NCI-H2081 treated with DMSO at 0.1 percent for 48 hours (cell line): Measurements from ENCODE around the gene IGLON5.

Experiments
- DNase-seq: peaks from one replicate; lab custom pipeline; 2025; lab: John Stamatoyannopoulos, UW

IGLON5 gene

DNA sequence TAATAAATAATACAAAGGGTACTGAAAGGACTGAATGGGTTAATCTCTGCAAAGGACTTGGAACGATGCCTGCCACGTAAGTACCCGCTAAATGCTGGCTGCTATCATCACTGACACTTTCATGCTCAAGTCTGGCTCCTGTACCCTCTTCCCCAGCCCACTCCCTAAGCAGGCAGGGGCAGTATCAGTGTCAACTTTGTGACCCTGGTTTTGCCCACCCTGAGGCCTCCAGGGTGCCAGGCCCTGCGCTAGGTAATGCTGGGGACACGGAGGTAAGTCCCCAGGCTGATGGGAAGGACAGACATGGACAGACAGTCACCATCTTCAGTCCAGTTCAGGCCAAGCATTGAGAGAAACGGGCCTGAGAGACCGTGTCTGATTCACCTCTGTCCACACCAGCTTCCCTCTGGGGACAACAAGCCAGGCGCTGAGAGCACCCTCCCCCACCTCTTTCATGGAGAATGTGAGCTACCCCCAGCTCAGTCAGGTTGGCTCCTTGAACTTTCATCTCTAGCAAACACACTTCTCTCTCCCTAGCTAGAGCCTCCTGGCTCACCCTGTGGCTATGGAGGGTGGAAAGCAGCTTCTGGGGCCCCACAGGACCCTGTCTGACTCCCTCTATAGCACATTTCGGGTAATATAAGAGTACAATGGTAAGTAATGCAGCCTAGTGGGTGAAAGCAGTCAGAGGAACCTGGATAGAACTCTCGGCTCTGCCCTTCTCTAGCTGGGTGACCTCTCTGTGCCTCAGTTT, 53.9 kb downstream of the IGLON5 start:
- no peak for DNase-seq

DNA sequence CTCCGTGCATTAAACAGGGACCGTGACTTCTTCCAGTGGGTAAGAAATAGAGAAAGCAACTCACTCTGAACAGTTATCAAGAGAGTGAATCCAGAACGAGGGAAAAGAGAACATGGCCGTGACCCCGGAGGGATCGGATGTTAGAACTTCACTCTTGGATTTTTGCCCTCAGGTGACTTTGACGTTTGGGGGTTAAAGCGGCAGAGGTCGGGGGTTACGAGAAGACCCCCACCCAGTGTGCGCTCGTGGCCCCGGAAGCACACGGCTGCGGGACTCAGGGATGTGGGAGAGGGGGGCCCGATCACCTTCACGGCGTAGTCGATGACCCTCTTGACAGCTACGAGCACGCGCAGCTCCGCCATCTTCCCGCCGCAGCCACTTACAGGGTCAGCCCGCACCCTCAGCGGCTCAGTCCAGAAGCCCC, 54.5 kb downstream of the IGLON5 start, which contains the start of gene ETFB:
ETFB (minus strand) TSS at position 424 of the 424 bp plus-strand sequence; CDS start at position 362, 62 bp downstream.
- DNase-seq = no peak

DNA sequence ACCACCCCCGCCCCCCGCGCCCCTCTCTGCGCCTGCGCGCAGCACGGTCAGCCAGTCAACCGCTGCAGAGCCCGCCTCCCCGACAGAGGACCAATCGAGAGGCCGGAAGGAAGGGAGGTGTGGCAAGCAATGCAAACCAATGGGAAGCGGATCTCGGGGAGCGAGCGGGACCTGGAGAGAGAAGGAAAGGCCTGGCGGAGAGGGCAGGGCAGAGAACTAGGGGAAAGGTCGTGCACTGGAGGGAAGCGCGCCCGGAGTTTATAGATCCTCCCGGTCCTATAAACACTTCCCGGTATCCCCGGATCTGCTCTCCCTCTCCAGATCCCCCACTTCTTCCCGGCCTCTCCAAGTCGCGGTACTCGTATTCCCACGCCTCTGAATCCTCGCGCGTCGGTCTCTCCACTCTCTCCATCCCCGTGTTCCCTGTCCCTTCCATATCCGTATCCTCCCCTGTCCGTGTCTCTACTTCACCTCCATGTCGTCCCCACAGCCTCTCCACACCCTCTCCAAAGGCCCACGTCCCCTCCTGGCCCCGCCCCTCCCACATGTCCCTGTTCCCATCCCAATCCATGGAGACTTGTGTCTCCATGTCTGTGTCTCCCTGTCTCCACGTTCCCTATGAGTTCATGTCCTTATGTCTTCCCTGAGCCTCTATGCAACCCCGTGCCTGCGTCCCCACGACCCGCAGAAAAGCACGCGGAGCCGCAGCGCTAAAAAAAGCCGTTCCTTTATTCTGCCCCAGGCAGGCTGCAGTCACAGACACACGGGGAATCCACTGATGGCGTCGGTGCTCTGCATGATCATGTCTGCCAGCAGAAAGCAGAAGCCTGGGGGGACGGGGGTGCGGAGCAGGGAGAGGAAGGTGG, 55.2 kb downstream of the IGLON5 start:
- DNase-seq = no peak

DNA sequence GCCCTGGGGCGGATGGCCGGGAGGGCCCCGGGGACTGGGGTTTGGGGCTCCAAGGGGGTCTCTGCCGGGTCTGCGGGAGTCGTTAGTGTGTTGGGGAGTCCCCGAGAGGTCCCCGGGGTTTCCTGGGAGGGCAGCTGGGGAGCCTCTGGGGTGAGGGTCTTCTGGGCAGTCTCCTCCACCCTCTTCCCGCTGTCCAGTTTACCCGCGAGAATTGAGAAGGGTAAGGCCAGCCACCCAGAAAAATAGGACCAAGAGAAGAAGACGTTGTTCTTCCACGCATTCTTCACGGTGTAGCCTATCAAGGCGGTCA, 55.8 kb downstream of the IGLON5 start:
- no peak for DNase-seq

DNA sequence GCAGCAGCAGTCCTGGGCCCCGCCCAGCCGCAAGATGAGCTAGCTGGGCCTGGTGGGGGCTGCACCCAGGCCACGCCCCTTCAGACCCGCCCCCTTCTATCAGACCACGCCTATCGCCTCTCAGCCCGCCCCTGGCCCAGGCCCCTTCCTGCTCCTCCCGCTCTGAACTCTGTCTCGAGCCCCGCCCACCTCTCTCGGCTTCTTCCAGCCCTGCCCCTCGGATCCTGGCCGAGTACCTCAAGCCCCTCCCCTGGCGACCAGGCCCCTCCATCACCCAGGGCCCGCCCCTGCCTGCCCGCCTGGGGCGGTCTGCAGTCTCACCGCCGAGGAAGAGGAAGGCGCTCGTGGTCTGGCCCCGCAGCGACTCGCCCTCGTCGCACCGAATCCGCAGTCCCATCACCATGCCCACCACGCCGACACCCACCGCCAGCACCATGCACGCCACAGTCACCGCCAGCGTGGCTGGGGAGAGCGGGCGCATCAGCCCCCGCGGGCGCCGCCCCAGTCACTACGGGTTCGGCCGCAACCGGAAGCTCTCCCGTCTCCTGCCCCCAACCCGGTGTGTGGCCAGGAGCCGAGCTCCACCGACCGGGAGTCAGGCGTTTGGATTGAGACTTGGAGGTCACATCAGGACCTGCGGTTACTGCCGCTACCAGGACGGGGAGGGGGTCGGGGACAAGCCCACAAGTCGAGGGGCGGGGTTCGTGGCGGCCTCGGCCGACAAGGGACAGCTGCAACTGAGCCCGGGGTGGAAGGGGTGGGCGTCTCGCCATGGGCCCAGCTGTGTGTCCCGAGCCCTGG, 56.3 kb downstream of the IGLON5 start:
- no peak for DNase-seq

DNA sequence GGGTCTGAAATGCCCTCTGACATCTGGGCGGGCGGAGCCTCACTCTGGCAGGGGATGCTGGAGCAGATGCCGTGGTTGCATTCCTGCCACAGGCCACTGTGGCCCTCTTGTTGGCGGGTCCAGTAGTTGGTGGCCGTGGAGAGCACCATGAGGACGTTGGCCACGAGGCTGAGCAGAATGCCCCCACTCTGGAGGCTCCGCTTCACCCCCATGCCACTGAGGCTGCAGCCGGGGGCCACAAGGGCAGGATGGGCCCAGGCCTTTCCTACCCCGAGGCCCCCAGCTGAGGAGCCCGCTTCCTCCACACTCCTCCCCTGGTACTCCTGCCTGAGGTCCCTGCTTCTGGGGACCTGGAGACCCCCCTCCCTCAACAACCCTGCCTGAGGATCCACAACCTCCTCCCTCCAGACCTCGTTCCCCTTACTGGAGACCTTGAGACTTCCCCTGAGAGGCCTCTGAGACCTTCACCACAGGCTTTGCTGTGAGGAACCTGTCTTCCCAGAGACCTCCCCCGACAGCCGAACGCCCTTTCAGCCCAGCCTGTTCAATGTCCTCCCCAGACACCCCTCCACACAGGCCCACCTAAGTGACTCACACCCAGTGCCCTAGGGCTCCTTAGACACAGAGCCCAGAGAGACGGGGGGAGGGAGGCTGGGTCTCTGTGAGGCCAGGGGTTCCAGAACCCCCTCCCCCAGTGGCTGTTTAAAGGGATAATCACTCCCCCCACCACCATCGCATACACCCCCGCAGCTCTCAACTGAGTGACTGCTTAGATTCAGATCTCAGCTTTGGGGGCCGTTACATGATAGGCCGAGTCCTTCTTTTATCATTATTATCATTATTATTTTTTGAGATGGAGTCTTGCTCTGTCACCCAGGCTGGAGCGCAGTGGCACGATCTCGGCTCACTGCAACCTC, 57.2 kb downstream of the IGLON5 start, which contains the start of gene CLDND2:
CLDND2 (minus strand) TSS at position 638 of the 917 bp plus-strand sequence; CDS start at position 212, 426 bp downstream.
- DNase-seq = no peak

DNA sequence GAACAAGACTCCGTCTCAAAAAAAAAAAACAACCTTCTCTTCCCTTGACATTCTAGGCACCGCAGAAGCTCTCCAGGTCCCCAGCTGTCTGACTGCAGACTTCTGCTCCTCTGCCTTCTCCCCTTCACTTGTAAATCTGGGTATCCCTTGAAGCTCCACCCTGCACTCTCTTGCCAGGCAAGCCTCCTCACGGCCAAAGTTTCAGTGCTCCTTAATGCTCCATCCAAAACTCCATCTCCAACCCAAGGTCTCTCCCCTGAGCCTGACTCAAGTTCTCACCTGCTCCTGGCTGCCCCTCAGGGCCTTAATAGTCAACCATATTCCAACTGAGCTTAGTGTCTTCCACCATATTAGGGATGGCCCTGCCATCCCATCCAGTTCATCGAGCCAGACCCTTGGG, 58.8 kb downstream of the IGLON5 start:
- DNase-seq = no peak

DNA sequence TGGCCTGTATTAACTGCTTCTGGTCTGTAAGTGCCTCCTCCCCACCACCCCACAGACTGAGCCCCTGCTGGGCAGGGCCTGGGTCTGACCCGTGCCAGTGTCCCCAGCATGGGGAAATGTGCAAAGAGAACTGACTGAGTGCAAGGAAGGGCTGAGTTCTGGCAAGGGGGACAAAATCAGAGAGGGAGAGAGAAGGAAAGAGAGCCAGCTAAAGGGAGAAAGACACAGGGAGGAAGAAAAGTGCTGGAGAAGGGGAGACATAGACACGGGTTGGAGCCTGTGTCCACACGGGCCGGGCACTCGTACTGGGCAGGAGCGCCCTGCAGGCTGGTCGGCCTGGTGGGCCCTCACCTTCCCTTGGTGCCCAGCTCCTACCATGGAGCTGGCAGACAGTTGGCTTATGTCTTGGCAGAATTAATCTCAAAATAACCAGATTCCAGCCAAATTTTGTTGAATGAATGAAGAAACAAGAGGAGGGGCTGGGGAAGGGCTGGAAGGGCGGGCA, 59.8 kb downstream of the IGLON5 start:
- DNase-seq = no peak

DNA sequence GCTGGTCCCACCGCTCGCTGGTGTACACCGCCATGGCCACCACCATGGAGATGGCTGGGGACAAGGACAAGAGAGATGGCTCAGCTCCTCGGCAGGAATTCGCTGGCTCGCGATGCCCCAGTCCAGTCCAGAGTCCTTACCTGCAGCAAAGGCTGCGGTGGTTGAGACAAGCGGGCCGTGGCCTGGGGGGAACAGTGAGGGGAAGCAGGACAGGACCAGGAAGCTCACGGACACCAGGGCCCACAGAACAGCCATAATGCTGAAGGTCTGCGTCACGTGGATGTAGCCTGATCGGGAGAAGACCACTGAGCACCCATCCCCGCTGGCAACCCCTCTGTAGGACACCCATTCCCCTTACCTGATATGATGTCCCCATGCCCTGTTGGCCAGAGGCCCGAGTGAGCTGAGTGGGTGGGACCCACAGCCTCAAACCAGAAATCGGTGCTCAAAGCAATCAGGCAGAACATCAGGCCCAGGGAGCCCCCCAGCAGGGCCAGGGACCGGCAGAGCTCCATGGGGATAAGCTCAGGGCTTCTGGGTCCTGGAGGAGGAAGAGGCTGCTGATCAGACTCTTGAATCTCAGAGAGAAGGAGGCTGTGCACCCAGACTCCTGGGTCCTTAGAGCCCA, 60.7 kb downstream of the IGLON5 start:
- DNase-seq = no peak

DNA sequence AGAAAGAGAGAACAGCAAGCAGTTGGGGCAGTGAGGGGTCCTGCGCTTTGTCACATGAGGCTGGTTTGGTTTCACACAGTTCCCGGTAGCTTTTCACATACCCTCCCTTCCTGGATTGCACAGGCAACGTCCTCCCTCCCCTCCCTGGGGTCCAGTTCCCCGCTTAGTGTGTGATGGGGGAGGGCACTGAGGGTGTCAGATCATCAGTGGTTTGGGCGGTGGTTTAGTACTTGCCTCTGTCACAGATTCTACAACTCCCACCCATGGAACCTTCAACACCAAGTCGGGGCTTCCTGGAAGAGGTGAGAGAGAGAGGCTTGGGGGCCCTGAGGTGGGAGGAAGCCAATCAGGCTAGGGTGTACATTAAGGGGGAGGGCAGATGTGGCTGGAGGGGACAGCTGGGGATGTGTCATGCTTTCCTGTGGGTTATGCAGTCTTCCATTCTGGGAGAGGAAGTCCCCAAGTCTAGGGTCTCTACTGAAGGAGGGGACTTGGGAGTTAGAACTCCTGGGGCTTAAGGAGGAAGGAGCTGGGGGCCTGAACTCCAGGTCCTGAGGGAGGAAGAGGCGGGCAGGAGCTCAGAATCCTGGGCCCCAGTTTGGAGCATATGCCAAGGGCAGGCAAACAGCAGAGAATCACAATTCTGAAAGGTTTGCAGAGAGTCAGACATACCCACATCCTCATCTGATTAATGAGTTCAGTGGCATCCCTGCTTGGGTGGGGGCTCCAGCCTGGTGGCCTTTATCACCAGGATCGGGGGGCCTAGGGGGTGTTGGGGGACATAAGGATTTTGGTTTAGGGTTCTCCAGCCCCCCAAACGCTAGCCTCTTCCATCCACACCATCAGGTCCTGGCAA, 61.4 kb downstream of the IGLON5 start, which contains the start of gene NKG7:
NKG7 (minus strand) TSS at position 6 of the 856 bp plus-strand sequence. CDS start 119 bp downstream, outside the sequence.
- DNase-seq = no peak

DNA sequence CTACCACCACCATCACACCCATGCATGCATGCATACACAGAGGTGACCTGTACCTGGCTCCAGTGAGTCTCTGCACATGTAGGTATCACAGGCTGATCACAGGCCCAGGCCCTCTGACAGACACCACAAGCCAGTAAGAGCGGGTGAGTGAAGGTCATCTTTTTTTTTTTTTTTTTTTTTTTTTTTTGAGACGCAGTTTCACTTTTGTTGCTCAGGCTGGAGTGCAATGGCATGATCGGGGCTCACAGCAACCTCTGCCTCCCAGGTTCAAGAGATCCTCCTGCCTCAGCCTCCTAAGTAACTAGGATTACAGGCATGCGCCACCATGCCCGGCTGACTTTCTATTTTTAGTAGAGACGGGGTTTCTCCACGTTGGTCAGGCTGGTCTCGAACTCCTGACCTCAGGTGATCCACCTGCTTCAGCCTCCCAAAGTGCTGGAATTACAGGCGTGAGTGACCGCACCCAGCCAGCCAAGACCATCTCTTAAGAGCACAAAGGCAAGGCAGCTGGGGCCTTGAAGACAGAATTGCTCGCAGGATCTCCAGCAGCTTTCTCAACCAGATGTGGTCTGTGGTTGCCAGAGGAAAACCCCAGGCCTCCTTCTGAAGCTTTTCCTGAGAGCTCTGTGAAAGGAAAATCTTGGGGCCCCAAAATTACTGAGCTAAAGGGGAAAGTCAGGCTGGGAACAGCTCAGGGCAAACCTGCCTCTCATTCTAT, 64.2 kb downstream of the IGLON5 start:
- DNase-seq = no peak

DNA sequence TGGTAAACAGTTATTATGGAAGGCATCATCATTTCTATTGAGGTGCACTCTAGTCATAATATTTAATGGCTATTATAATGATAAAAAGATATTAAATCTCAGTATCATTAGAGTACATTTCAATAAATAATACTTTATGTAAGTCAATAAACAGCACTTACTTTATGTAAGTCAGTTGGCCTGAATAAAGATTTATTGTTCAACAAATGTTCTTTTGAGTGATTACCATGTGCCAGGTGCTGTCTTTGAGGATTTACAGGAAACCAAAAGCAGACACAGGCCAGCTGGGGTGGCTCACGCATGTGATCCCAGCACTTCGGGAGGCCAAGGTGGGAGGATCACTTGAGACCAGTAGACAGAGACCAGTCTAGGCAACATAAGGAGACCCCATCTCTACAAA, 66.0 kb downstream of the IGLON5 start:
- DNase-seq = no peak

DNA sequence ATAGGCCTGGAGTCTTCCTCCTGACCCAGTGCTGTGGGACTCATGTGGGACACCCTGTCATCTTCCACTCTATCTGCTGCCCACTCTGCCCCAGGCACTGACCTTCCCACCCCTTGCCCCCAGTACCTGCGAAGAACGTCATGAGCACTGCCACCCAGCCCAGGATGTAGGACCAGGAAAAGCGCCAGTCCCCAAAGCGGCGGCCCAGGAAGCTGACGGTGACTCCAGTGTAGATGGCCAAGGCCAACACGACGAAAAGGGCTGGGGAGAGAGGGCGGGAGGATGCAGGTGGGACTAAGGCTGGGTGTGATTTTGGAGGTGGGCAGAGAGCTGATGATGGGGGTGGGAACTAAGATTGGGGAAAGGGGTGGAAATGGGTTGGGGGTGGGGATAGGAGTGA, 68.9 kb downstream of the IGLON5 start:
- no peak for DNase-seq
